Testis (tissue), 2 donors: ENCODE results near the gene CFAP47.

Experiments used
- CTCF ChIP-seq, 3 experiments: fragments of 450-650 bp in 2 of 3; fragments of 200-600 bp in 1 of 3; sonication (generic) in 1 of 3; IDR thresholded peaks; one replicate each; pipeline ENCODE4 v1.5.1; 2016 to 2019; ENCODE audit warnings: antibody characterized with exemption in 3 of 3, mild to moderate bottlenecking in 2 of 3, moderate library complexity in 1 of 3
- POLR2A ChIP-seq: fragments of 450-650 bp; IDR thresholded peaks from one replicate; pipeline ENCODE4 v1.6.1; 2017; ENCODE audit warnings: antibody characterized with exemption, mild to moderate bottlenecking, moderate library complexity

- TF ChIP-seq CTCF (IDR thresholded peaks at IDR 0.05): no peak
- no peak for TF ChIP-seq POLR2A
Measured at GRCh38 chrX:36357855-36358254, 438.3 kb downstream of the CFAP47 start.
